AG09309 (cell line): ENCODE results near the gene DAB2IP.

Experiments used
- DNase-seq: peaks from one replicate; pipeline ENCODE4 v3.0.0-alpha.2; 2010; ENCODE audit warnings: low read depth
- H3K4me3 ChIP-seq: 2 replicates; pipeline ENCODE4 v1.5.1; 2011; ENCODE audit warnings: mild to moderate bottlenecking, low read depth, low read length, moderate library complexity; ENCODE audit not compliant: control insufficient read depth
- TF ChIP-seq, protein P1 (sequence below): IDR thresholded peaks from 2 replicates; pipeline ENCODE4 v1.5.1; 2011; ENCODE audit warnings: mild to moderate bottlenecking, low read depth, low read length, inconsistent platforms; ENCODE audit not compliant: insufficient read depth, control insufficient read depth; ENCODE audit errors: missing control alignments

The DAB2IP gene

DNA sequence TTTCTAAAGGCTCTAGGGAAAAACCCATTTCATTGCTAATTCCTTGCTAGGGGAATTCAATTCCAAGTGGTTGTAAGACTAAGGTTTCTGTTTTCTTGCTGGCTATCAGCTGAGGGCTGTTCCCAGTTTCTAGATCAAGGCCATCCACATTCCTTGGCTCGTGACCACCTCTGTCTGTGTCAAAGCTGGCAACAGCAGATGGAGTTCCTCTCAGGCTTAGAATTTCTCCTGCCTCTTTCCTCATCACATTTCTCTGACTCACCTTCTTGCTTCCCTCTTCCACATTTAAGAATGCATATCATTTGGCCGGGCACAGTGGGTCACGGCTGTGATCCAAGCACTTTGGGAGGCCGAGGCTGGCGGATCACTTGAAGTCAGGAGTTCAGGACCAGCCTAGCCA lies 19.0 kb downstream of the DAB2IP start:
- DNase-seq: no peak
- TF ChIP-seq, protein P1, sequence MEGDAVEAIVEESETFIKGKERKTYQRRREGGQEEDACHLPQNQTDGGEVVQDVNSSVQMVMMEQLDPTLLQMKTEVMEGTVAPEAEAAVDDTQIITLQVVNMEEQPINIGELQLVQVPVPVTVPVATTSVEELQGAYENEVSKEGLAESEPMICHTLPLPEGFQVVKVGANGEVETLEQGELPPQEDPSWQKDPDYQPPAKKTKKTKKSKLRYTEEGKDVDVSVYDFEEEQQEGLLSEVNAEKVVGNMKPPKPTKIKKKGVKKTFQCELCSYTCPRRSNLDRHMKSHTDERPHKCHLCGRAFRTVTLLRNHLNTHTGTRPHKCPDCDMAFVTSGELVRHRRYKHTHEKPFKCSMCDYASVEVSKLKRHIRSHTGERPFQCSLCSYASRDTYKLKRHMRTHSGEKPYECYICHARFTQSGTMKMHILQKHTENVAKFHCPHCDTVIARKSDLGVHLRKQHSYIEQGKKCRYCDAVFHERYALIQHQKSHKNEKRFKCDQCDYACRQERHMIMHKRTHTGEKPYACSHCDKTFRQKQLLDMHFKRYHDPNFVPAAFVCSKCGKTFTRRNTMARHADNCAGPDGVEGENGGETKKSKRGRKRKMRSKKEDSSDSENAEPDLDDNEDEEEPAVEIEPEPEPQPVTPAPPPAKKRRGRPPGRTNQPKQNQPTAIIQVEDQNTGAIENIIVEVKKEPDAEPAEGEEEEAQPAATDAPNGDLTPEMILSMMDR: no peak

DNA sequence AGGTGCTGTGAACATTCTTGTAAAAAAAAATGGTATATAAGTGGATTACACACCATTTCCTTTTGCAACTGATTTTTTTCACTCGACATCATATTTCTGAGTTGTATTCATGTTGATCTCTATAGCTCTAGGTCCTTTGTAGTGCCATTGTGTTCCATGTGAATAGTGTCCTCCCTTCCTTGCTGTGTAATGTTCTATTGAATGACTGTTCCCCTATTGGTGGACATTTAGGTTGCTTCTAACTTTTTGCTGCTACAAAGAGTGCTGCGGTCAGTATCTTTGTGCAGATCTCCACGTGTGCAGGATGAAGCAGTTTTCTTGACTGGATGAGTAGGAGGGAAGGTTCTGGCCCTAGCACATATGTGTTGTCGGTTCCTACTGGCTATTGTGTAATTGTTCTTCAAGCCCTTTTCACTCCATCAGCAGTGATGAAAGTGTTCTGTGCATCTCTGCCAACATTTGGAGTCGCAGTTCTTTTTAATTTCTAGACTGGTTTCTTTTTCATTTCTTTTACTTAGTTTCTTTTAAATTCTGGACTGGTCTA lies 20.2 kb downstream of the DAB2IP start:
- DNase-seq: peak; percentile 21
- TF ChIP-seq, protein P1: no peak
- H3K4me3 ChIP-seq: no peak overlapping the region

More for the DNA sequence above, 19.0 kb downstream of the DAB2IP start:
- H3K4me3 ChIP-seq: no peak overlapping the region

DNA sequence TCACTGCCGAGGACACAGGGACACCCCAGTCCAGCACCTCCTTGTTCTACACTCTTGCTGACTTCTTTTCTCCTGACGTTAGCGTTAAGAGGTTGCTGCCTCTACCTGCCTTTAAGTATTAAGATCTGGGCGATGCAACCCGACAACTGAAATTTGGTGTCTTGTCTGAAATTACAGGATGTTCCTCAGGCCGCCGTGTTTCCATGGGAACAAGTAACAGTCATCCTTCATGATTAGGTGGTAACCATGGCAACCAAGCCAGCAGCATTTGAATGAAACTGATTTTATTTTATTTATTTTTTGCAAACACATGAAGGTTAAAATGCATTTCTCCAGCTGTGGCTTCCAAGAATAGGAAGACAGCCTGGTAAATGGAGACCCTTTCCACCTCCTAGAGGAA lies 20.8 kb downstream of the DAB2IP start:
- no peak overlapping the region for H3K4me3 ChIP-seq
- TF ChIP-seq, protein P1: no peak
- DNase-seq: no peak

- no peak overlapping the region for H3K4me3 ChIP-seq
- TF ChIP-seq, protein P1: no peak
- DNase-seq: no peak
These were observed 21.6 kb downstream of the DAB2IP start for GRCh38 chr9:121672986-121673385.

DNA sequence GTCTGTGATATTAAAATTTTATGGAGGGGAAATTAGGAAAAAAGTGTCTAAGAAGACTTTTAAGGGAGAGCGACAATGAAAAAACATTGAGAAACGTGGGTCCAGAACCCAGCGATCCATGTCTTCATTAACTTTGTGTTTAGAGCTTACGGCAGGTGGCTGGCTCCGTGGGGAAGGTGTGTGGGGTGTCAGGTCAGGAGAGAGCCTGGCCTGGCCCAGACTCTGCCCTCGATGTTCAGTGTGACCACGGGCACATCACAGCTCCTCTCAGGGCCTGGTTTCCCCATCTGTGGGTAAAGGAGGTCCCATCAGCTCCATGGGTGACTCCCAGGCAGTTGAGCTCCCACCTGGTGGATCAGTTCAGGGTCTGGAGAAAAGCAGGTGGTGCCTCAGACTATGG lies 22.1 kb downstream of the DAB2IP start:
- no peak overlapping the region for H3K4me3 ChIP-seq
- no peak for DNase-seq
- TF ChIP-seq, protein P1: no peak

DNA sequence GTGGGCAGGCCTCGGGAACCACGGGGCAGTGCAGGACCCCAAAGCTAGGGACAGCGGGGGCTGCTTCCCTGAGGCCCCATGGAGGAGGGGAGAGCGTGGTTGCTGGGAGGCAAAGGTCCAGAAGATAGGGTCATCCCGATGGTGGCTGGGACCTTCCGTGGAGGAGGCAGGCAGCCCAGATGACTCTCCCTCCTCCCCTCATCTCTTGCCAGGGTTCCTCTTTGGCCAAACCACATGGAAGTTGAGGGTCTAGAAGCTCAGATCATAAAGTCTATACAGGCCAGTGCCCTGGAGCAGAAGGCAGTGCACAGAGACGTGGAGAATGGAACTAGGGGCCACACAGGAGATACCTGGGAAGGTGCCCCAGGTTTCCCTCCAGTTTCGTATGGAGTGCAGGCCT lies 22.6 kb downstream of the DAB2IP start:
- no peak overlapping the region for H3K4me3 ChIP-seq
- TF ChIP-seq, protein P1: no peak
- DNase-seq: no peak

GRCh38 chr9:121674952-121675351 lies 23.5 kb downstream of the DAB2IP start:
- H3K4me3 ChIP-seq: no peak overlapping the region
- no peak for DNase-seq
- TF ChIP-seq, protein P1: no peak
